ENCODE data around the gene SERINC2. TPM values are rescaled to one million over a fixed set of nuclear protein-coding genes. Genes with fewer than 3 reads are reported as not detected.

The SERINC2 gene
- under 1 TPM in 1 of 2 experiments, not detected in 1; 0.29 TPM for total RNA-seq

DNA sequence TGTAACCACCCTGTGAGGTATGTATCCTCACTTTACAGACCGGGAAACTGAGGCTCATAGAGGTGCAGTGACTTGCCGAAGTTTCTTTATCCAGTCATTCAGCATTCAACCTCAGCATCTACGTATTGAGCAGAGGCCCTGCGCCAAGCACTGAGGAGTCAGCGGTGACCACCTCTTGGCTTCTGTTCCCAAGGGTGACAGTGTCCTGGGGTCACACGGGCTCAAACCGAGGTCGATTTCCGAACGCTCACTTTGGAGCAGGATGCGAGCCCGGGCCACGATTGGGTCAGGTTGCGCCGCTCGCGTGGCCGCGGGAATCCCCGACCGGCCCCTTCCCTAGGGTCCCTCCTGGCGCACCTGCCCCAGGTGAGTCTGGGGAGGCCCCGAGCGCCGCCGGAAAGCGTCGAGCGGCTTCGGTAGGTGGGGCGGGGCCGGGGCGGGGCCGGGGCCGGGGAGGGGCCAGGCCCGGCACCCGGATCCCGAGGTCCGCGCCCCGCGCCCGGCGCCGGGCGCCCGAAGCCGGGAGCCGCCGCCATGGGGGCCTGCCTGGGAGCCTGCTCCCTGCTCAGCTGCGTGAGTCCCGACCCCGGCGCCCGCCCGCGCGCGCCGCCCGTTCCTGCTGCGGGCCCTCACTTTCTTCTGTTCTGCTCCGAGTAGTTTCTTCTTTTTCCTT is at the start of gene SERINC2:
Gene SERINC2 (plus strand): TSS at position 482 of the 673 bp plus-strand sequence. CDS start 53 bp downstream, at position 535.
- CTCF ChIA-PET: interaction anchor here (2.1 kb wide), 1 partner anchor 10 kb away, joined by 7 read pairs; no protein-coding TSS in a partner anchor
- POLR2A ChIA-PET: no interaction called here

DNA sequence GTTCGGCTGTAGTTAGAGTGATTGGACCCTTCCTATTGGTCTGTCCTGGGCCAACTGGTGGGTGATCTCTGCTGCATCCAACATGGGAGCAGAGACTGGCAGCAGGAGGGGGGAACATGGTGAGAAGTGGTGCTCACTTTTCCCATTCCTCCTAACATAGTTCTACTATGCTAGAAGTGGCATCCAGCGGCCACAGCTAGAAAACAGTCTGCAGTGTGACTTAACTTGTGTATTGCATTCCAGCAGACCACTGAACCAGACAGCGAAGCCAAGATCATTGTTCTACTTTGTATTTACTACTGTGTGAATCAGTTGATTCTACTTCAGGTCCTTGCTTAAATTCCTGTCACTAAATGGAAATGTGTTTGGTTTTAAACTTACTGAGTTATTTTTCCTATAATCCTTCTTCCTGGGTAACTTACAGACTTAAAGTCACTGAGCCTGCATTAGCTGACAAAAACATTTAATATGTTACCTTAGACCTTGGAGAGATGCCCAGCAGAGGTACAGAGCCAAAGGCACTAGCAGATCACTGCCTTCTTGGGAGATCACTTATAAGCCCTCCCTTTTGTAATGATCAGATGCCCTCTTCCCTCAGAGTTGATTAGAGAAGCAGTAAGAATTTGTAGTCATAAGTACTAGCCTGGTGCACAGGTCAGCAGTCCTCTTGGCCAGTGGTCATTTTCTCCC is 48.3 kb upstream of the SERINC2 start:
- POLR2A ChIA-PET: interaction anchor here (0.5 kb wide), 1 partner anchor 70 kb away, joined by 3 read pairs; no protein-coding TSS in a partner anchor

DNA sequence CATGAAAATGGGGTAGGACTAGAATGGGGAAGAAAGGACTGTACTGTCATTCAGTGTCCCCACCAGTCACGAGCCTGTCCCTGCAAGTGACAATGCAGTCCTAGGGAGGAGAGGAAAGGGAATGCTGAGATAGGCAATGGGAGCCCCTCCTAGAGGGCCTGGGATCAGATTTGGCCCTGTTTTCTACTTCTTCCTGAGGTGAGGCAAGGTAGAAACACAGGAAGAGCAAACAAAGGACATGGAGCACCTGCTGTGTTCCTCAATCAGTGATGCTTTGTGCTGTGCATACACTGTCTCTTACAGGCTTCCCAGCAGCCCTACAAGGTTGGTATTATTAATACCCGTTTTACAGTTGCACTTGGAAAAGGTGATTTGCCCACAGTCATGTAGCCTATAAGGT is 46.2 kb upstream of the SERINC2 start:
- POLR2A ChIA-PET: no interaction called here
- CTCF ChIA-PET: no interaction called here

More for the DNA sequence above, 48.3 kb upstream of the SERINC2 start:
- CTCF ChIA-PET: no interaction called here

DNA sequence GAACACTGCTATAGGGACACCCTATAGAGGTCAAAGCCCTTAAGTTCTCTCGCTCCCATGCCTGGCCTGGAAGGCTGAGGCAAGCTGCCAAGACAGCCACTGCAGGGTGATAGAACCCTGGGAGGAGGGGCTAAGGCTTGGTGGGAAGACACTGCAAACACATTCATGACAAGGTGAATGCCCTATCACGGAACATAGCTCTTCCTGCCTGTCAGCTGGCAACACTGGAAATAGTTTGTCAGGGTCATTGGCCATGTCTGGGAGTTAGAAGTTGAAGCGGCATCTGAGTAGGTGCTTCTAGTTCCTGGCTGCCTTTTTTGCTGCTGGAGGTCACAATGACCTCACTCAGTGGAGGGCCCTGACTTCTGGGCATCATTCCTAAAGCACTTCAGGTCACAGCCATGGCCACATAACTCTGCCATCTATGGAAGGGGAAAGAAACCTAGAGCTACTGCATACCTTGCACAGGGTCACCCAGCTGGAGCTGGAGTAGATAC is 44.4 kb upstream of the SERINC2 start:
- ChIA-PET POLR2A (no interaction called here), CTCF (interaction anchor here (1.3 kb wide), 1 partner anchor 26 kb away, joined by 4 read pairs; no protein-coding TSS in a partner anchor)

DNA sequence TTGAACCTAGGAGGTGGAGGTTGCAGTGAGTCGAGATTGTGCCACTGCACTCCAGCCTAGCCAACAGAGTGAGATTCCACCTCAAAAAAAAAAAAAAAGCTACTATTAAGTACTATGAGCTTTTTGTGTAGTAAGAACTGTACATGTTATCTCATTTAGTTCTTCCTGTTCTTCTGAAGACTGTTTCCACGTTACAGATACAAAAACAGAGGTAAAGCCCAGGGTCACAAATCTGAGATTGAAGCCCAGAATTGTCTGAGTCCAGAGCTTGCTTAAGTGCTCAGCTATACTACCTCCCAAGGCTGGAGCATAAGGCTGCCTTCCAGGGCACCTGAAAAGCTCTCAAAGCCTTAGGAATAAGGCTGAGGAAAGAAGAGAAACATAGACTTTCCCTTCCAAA is 43.0 kb upstream of the SERINC2 start:
- ChIA-PET CTCF (interaction anchor here (0.6 to 1.3 kb wide), 3 partner anchors 9 to 25 kb away, joined by 3 to 4 read pairs (median 4); no protein-coding TSS in a partner anchor), POLR2A (interaction anchor here (0.7 kb wide), 1 partner anchor 38 kb away, joined by 6 read pairs; no protein-coding TSS in a partner anchor)

DNA sequence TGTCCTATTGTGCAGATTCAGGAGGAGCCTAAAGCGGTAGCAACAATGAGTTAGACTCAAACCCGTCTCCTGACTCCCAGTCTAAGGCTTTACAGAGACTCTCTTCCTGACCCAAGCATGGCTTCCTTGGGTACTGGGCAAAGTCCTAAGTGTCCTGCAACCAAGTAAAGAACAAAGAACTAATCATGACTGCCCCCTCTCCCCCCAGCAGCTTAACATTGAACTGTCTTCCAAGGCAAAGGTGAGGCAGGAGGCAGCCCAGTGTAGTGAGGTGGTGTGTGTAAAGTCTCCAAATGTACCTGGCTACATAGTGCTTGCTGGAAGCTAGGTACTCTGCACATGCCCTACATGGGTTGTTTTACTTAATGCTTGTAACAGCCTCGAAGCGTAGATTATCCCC is 42.4 kb upstream of the SERINC2 start:
- POLR2A ChIA-PET: no interaction called here
- CTCF ChIA-PET: no interaction called here

DNA sequence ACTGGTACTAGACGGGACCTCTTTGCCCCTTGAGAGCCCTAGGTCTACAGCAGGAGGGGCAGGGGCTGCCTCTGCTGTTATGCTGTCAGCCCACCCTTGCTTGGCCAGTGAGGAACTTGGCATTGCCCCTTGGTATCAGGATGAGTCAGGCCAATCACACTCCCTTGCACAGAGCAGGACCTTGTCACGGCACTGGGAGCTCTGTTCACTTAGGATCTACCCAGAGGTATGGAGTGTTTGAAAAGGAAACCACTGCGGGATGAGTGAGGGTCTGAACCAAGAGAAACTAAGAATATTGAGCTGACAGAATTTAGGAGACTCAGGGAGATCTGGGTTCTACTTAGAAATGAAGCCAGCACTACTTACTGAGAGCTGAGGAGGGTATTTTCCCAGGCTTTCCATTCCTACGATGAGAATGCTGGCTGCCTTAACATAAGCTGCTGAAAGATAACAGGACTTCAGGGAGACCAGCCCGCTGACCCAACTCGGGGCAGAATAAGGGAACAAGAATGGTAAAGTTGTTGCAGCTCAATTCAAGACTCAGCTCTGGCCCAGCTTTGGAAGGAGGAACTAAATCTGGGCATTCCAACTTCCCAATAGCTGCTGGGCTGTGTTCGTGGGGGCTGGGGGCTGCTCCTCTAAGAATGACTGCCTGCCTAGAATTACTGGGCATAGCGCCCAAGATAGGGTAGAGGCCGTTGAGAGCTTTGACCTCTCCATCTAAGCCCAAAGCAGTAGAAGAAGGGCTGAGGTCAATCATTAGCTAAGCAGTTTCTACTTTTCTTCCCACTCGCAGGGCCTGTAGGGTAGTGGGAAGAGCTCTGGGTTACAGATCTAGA is 41.7 kb upstream of the SERINC2 start:
- POLR2A ChIA-PET: interaction anchor here (0.6 kb wide), 1 partner anchor 1148 kb away, joined by 4 read pairs; no protein-coding TSS in a partner anchor
- CTCF ChIA-PET: interaction anchor here (0.6 to 1.2 kb wide), 2 partner anchors 23 to 72 kb away, joined by 3 to 4 read pairs; no protein-coding TSS in a partner anchor

DNA sequence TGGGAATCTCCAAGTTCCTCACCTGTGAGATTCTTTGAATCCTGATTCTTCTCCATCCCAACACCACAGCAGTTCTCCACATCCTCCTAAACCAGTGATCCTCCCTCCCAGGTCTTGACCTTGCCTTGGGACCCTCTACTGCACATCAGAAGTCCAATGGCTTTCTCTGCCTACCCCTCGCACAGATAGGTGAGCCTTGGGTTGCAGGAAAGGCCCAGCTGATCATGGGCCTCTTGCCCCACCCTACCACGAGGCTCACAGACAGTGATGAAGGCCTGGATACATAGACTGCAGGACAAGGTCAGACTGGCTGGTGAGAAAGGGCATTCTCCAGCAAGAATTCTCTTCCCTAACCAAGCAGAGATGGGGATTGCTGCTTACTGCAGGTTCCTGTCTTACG is 41.0 kb upstream of the SERINC2 start:
- ChIA-PET POLR2A (interaction anchor here (0.6 kb wide), 1 partner anchor 1148 kb away, joined by 4 read pairs; no protein-coding TSS in a partner anchor), CTCF (interaction anchor here (1.2 kb wide), 1 partner anchor 23 kb away, joined by 4 read pairs; no protein-coding TSS in a partner anchor)

DNA sequence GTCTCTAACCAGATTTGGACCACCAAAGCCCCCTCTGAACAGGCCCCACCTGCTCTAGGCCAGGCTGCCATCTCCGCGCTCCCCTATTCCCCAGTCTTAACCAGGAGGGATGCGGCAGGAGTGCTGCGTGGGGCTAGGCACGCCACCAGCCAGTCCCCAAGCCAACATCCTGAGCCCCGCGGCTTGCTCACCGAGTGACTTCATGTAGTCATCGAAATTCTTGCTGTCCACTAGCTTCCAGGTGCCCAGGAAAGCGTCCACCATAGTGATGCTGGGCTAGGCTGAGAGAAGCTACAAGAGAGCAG is 40.3 kb upstream of the SERINC2 start:
- POLR2A ChIA-PET: no interaction called here

DNA sequence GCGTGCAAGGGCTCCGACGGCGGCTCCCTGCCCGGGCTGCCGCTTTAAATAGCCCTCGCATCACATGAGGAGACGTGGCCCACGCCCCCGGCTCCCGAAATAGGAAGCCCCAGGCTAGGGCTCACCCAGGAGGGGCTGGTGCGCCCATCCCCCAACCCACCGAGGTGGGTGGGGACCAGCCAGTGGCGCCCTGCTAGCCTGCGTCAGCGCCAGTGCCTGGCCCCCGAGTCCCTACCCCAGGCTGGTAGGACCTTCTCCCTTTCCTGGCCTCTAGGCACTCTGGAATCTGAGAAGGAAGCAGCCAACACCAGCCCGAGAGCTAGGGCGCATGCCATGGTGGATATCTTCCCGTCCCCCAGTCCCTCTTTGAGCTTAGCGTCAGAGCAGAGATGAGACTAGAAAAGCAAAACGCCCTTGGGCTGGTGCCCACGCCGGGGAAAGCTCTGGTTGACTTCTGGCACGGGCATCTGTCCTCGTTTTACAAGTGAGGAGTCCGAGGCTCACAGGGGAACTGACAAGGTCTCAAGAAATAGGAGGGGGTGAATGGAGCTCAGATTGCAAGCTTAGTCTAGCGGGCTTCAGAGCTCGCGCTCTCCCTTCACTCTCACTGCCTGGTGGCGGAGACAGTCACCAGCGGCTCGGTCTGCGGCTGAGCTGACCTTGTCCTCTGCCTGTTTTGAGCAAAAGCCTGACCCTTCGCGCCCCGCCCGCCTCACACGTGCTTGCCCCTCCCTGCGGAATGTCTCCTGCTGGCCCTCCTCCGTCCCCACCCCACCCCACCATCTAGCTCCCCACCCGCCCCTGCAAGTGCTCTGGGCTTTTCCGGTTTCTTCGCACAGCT is 39.7 kb upstream of the SERINC2 start, which contains the start of gene FABP3:
Gene FABP3 (minus strand): TSS at position 21 of the 841 bp plus-strand sequence. CDS start 62 bp downstream, outside the sequence.
- CTCF ChIA-PET: interaction anchor here (1.2 to 2.0 kb wide), 3 partner anchors 21 to 176 kb away, joined by 4 to 7 read pairs (median 4); no protein-coding TSS in a partner anchor
- POLR2A ChIA-PET: interaction anchor here (0.5 to 0.7 kb wide), 2 partner anchors 70 to 77 kb away, joined by 4 to 5 read pairs; partner anchors contain the start of genes SNRNP40 and ZCCHC17

More for the DNA sequence above, 40.3 kb upstream of the SERINC2 start:
- CTCF ChIA-PET: interaction anchor here (1.2 kb wide), 1 partner anchor 176 kb away, joined by 4 read pairs; no protein-coding TSS in a partner anchor

DNA sequence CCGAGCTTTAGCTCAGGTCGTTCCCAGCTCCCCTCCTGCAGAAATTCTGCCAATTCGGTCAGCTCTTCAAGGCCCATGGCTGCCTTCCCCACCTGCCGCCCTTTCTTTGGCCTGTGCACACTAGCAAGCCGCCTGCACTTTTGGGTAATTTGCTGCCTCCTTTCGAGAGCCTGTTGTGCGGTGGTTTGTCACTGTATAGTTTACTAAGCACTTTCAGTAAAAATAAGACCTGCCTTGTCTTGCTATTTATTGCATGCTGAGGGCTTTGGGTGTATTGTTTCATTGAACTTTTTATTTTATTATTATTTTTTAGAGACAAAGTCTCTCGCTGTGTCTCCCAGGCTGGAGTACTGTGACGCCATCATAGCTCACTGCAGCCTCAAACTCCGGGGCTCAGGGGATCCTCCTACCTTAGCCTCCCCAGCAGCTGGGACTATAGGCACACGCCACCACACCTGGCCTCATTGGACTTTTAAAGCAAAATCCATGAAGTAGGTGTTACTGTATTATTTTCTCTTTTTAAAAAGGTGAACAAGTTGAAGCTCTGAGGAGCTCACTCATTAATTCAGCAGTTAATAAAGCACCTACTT is 39.0 kb upstream of the SERINC2 start:
- ChIA-PET POLR2A (interaction anchor here (0.7 kb wide), 1 partner anchor 77 kb away, joined by 5 read pairs; the partner anchor contains the start of genes SNRNP40 and ZCCHC17), CTCF (interaction anchor here (1.2 to 2.0 kb wide), 3 partner anchors 21 to 175 kb away, joined by 4 to 7 read pairs (median 4); no protein-coding TSS in a partner anchor)

DNA sequence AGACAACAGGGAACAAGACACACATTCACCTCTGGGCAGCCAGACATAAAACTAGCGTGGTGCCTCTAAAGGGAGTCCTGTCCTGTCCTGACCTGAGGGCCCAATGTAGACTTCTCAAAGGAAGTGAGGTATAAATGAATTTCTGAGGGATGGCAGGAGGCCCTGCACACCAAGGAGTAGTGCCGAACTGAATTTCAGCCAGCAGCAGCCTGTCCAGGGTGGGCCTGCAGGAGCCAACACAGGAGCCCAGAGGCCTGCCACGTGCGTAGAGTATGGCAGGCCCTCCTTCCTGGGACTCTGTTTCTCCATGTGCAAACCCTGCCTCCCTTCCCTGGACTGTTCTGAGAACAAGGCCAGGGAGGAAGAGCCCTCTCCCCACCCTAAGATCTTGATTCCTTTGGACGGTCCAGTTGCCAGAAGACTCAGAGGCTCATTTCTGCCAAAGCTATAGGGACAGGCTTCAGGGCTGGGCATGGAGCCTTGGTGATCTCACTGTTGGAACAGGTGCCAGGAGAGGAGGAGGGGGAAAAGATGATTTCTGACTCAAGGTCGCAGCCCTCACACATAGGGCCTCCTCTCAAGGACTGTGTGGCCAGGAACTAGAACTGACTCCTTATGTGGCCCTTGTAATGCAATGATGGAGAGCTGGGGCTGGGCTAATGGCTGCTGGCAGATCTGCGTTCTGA is 38.4 kb upstream of the SERINC2 start:
- POLR2A ChIA-PET: no interaction called here
- CTCF ChIA-PET: interaction anchor here (2.0 kb wide), 1 partner anchor 20 kb away, joined by 7 read pairs; no protein-coding TSS in a partner anchor

DNA sequence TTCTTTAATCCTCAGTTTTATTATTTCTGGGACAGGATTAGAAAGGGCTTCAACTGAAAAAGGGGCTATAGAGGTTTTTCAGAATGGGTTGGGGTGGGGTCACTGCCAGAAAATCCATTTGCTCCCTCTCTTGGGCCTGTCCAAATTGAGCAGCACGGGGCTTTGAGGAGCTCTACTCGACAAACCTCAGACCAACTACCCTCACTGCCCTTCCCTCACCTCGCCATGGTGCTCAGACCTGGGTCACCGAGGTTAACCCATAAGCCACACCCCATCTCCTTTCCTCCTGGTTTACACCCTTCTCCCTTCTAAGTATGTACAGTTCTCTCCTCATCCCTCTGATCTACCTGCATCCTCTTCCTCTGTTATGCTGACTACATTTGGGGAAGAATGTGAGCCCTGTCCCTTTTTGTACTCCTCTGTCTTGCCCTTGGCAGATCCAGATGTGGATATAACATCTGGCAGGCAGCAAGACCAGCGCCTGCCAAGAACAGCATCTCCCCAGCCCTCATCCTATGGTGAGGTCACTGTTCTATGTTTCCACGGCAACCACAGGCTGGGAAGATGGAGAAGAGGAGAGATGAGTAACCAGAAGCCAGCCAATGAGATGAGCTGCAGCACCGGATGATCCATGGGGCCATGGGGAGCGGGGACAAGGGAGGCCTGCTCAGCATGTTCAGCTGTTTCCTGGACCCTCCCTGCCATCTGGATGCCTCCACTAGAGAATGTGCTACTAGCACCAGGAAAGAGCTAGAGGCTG is 36.5 kb upstream of the SERINC2 start:
- POLR2A ChIA-PET: no interaction called here
- CTCF ChIA-PET: no interaction called here

DNA sequence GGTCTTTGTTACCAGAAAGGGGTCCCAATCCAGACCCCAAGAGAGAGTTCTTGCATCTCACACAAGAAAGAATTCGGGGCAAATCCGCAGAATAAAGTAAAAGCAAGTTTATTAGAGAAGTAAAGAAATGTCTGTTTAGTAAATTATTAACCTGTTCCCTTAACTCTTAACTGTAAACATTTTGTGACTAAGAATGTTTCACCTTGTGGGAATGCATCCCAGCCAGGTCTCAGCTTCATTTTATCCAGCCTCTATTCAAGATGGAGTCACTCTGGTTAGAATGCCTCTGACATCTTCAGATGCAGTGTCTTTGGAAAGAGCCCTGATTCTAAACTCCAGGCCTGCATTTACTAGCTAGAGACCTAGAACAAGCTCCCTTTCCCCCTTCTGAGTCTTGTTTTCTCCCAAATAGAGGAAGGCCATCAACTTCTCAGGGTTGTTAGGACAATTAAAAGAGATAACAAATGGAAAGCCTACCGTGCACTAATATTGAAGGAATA is 35.6 kb upstream of the SERINC2 start:
- ChIA-PET CTCF (interaction anchor here (1.0 kb wide), 1 partner anchor 228 kb away, joined by 3 read pairs; no protein-coding TSS in a partner anchor), POLR2A (no interaction called here)

DNA sequence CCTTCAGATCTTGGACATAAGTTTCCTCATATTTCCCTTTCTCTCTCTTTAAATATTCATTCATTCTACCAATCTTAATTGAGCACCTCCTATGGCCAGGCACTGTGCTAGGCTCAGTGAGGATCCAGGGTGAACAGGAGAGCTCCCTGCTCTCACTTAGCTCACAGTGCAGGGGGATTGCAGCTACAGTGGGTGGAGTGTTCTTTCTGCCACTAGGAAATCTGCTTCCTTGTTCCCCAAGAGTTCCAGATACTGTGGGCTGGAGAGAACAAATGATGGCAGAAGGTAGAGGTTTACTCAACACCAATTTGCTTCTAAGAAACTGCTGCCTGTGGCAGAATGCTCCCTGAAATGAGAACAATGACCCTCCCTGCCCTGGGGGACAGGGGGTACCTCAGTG is 35.0 kb upstream of the SERINC2 start:
- ChIA-PET POLR2A (no interaction called here), CTCF (interaction anchor here (1.0 kb wide), 1 partner anchor 229 kb away, joined by 3 read pairs; no protein-coding TSS in a partner anchor)

DNA sequence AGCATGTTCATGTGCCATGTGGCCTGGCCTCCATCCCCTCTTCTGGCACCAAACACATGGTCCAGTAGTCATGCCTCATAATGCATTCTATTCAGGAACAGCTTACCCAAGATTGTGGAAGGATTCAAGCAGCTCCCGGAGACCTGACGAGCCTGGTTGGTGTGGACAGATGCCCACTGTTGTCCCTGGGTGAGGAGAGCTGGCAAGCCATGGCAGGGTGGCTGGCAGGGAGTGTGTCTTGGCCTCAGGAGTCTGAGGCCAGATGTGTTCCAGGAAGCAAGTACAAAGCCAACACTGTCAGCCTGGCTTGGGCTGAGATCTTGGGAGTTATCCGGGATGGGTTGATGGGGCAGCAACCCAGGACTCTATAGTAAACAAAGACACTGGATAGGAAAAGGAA is 32.8 kb upstream of the SERINC2 start:
- ChIA-PET CTCF (no interaction called here), POLR2A (no interaction called here)
